Kidney (tissue), 14 donors: ENCODE measurements around the gene RUFY3. TPM values are rescaled to one million over a fixed set of nuclear protein-coding genes. Genes with fewer than 3 reads are reported as not detected.
"Not testable (repeated sequence)": the region's sequence is repeated elsewhere in the genome, so short reads cannot be mapped to it uniquely, and the experiment has no call there.

Experiments
- DNase-seq, 5 donors: peaks; one replicate each; pipeline ENCODE4 v3.0.0-alpha.2; 2013 to 2020
- FAIRE-seq: peaks from 2 replicates; lab custom pipeline; 2012; peaks lifted over from hg19 to GRCh38; lab: Jason Lieb, UNC
- H3K27ac ChIP-seq, 2 donors: one replicate each; pipeline ENCODE4 v1.7.0; 2013; ENCODE audit warnings: low read depth in 2 of 2, low read length in 2 of 2, inconsistent platforms in 1 of 2
- H3K27me3 ChIP-seq: one replicate; pipeline ENCODE4 v1.7.1; 2013; ENCODE audit warnings: low read length, inconsistent platforms; ENCODE audit not compliant: control insufficient read depth, insufficient read depth
- H3K36me3 ChIP-seq, 3 donors: one replicate each; pipeline versions ENCODE4 v1.7.0 to v1.7.1; 2013; ENCODE audit warnings: low read length in 3 of 3, control low read depth in 1 of 3, inconsistent platforms in 1 of 3; ENCODE audit not compliant: insufficient read depth in 3 of 3, control insufficient read depth in 2 of 3
- H3K4me1 ChIP-seq, 3 donors: one replicate each; pipeline versions ENCODE4 v1.7.0 to v1.7.1; 2013; ENCODE audit warnings: low read length in 3 of 3, inconsistent platforms in 1 of 3, low read depth in 1 of 3; ENCODE audit not compliant: control insufficient read depth in 2 of 3, insufficient read depth in 2 of 3
- H3K4me3 ChIP-seq, 3 donors: one replicate each; pipeline versions ENCODE4 v1.7.0 to v1.8.1; 2013; ENCODE audit warnings: low read length in 3 of 3, control low read depth in 1 of 3, inconsistent platforms in 1 of 3
- H3K9ac ChIP-seq, 3 donors: one replicate each; pipeline versions ENCODE4 v1.7.0 to v1.7.1; 2013; ENCODE audit warnings: low read length in 3 of 3, control low read depth in 1 of 3, inconsistent platforms in 1 of 3
- H3K9me3 ChIP-seq, 3 donors: one replicate each; pipeline versions ENCODE4 v1.7.0 to v1.7.1; 2013; ENCODE audit warnings: low read length in 3 of 3, control low read depth in 1 of 3, inconsistent platforms in 1 of 3; ENCODE audit not compliant: control insufficient read depth in 2 of 3, insufficient read depth in 1 of 3
- CTCF ChIP-seq: IDR thresholded peaks from 3 replicates; pipeline ENCODE4 v1.5.1; 2012; ENCODE audit warnings: mild to moderate bottlenecking, moderate library complexity, borderline replicate concordance; ENCODE audit not compliant: insufficient read depth; ENCODE audit errors: extremely low read depth
- intact Hi-C: fragments of 100-400 bp; cut with DNase I; formaldehyde crosslinking; loops from one replicate; pipeline ENCODE4 v1.11.1; 2022
- polyA plus RNA-seq: library from polyadenylated mRNA; stranded (reverse); fragments of 350-450 nt; fragmentation: Illumina TruSeq; extraction: RNeasy Lipid Tissue Mini Kit (QIAGEN cat#74804); gene quantifications from one replicate; pipeline ENCODE4 v1.2.3, GENCODE V29; 2014; ENCODE audit warnings: low read depth, low replicate concordance; ENCODE audit not compliant: insufficient read depth
- total RNA-seq: library from RNA; stranded (reverse); fragmentation: NEBNext Ultra II Directional; extraction: Animal tissue kit (Norgen Biotek cat#: 25700); gene quantifications from one replicate; pipeline ENCODE4 v1.2.1, GENCODE V29; 2021
- donor health status: control.
- donor health status: control.
- donor health status: control.
- donor health status: control.
- donor health status: control.
- donor health status: DM: yes; HTN: yes; CAD: no.
- donor health status: Normal renal cell carcinoma (clear cell type).

RUFY3 gene
- total and polyA plus RNA-seq, 2 donors from 2014 or later: 40.6 to 72.5 TPM

- Histone ChIP-seq H3K36me3 (no peaks in the 10 kb centered on the region), H3K9ac (no peak overlapping the region)
- FAIRE-seq: peak; percentile 33
Observed at GRCh38 chr4:70681704-70682103, 40.1 kb upstream of the RUFY3 start.

GRCh38 chr4:70682142-70682541 is 39.6 kb upstream of the RUFY3 start:
- H3K27ac ChIP-seq, H3K9ac ChIP-seq, H3K9me3 ChIP-seq, intact Hi-C loops, DNase-seq, FAIRE-seq, H3K36me3 ChIP-seq, H3K4me1 ChIP-seq, H3K27me3 ChIP-seq, H3K4me3 ChIP-seq: not testable (repeated sequence)

More at GRCh38 chr4:70681704-70682103, 40.1 kb upstream of the RUFY3 start:
- TF ChIP-seq CTCF: no peak
- no peaks in the 10 kb centered on the region for H3K27me3 ChIP-seq
- intact Hi-C loops: no loop called here
- H3K4me3 ChIP-seq: no peak overlapping the region
- no peaks in the 10 kb centered on the region for H3K4me1 ChIP-seq
- H3K9me3 ChIP-seq: no peaks in the 10 kb centered on the region
- no peak overlapping the region for H3K27ac ChIP-seq
- peak in 2 of 5 donors; percentile 10 to 57 for DNase-seq

- intact Hi-C loops: no loop called here
- H3K4me3 ChIP-seq: peak overlapping the region; percentile 92 to 99 (median 98)
- peak overlapping the region; percentile 69 to 96 (median 75) for H3K9ac ChIP-seq
- FAIRE-seq (no peak), DNase-seq (peak in 2 of 5 donors; percentile 11 to 60)
- no peaks in the 10 kb centered on the region for H3K27me3 ChIP-seq
- H3K4me1 ChIP-seq: peaks cover 0 to 16% (median 13%) of the 10 kb centered on the region in 3 donors
- H3K27ac ChIP-seq: peak overlapping the region; percentile 91
- H3K36me3 ChIP-seq: no peaks in the 10 kb centered on the region
- no peaks in the 10 kb centered on the region for H3K9me3 ChIP-seq
- no peak for TF ChIP-seq CTCF
Observed at GRCh38 chr4:70687392-70687791, 34.4 kb upstream of the RUFY3 start.

GRCh38 chr4:70687821-70688794 is 33.7 kb upstream of the RUFY3 start, which contains the start of gene UTP3:
UTP3 (plus strand) TSS chr4:70688532; CDS start chr4:70688678, 146 bp downstream.
- H3K9ac ChIP-seq: peak within 1 kb of the TSS; percentile 83 to 99 (median 96)
- DNase-seq: peak; percentile 98 to 99 (median 98)
- H3K36me3 ChIP-seq: peaks cover 0 to 1% (median 0%) of the 10 kb centered on the region in 3 donors
- peak; percentile 97 for FAIRE-seq
- TF ChIP-seq CTCF: peak; percentile 87
- no peaks in the 10 kb centered on the region for H3K9me3 ChIP-seq
- H3K4me3 ChIP-seq: peak within 1 kb of the TSS; percentile 92 to 99 (median 98)
- peak within 1 kb of the TSS; percentile 91 for H3K27ac ChIP-seq
- intact Hi-C loops: no loop called here
- H3K4me1 ChIP-seq: peaks cover 0 to 16% (median 13%) of the 10 kb centered on the region in 3 donors
- no peaks in the 10 kb centered on the region for H3K27me3 ChIP-seq
